ENCODE measurements around the gene CRAMP1.

CRAMP1 gene

DNA sequence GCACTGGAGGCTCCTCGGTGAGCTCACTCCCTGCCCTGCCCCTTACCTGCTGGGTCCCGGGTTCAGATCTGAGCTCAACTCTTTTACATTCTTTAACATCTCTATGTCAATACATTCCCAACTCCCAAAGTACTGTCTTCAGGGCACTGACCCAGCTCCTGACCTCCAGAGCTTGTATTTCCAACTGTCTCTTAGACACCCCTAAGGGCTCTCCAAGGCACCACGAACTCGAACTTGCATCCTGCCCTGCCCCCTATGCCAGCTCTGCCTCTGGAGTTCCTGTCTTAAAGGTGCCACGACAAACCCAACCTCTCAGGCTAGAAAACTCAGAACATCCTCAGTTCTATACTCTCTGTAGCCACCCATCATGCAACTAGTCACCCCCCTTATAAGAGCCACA lies 38.9 kb upstream of the CRAMP1 start:
- TF ChIP-seq POLR2AphosphoS5 (IDR thresholded peaks at IDR 0.05; ENCODE audit: low read depth, low read length) (no peak), FOXP2 (optimal IDR thresholded peaks at IDR 0.05; ENCODE audit: borderline replicate concordance, extremely low read depth, extremely low read length, insufficient read depth) (no peak), TAF1 (IDR thresholded peaks at IDR 0.05; ENCODE audit: borderline replicate concordance, insufficient read depth, low read length) (no peak), SIN3A (IDR thresholded peaks at IDR 0.05; ENCODE audit: borderline replicate concordance, insufficient read depth, low read length) (no peak)
- TF ChIP-seq, protein P1, sequence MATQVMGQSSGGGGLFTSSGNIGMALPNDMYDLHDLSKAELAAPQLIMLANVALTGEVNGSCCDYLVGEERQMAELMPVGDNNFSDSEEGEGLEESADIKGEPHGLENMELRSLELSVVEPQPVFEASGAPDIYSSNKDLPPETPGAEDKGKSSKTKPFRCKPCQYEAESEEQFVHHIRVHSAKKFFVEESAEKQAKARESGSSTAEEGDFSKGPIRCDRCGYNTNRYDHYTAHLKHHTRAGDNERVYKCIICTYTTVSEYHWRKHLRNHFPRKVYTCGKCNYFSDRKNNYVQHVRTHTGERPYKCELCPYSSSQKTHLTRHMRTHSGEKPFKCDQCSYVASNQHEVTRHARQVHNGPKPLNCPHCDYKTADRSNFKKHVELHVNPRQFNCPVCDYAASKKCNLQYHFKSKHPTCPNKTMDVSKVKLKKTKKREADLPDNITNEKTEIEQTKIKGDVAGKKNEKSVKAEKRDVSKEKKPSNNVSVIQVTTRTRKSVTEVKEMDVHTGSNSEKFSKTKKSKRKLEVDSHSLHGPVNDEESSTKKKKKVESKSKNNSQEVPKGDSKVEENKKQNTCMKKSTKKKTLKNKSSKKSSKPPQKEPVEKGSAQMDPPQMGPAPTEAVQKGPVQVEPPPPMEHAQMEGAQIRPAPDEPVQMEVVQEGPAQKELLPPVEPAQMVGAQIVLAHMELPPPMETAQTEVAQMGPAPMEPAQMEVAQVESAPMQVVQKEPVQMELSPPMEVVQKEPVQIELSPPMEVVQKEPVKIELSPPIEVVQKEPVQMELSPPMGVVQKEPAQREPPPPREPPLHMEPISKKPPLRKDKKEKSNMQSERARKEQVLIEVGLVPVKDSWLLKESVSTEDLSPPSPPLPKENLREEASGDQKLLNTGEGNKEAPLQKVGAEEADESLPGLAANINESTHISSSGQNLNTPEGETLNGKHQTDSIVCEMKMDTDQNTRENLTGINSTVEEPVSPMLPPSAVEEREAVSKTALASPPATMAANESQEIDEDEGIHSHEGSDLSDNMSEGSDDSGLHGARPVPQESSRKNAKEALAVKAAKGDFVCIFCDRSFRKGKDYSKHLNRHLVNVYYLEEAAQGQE (IDR thresholded peaks at IDR 0.05; ENCODE audit: insufficient read depth in 1 of 2, low read depth in 2 of 2, low read length in 2 of 2) = no peak

DNA sequence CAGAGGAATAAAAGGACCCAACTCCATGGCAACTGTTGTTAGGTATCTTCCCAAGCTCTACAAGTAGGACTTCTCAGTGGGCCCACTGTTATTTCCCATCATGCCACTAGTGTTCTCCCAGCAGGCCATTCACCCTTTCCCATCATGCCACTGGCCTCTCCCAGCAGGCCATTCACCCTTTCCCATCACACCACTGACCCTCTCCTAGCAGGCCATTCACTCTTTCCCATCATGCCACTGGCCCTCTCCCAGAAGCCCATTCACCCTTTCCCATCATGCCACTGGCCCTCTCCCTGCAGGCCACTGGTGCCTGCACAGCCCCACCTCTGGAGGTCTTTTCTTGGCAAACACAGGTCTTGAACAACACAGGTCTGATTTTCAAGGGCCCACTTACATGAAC lies 36.6 kb upstream of the CRAMP1 start:
- no peak for TF ChIP-seq TAF1 (IDR thresholded peaks at IDR 0.05; ENCODE audit: borderline replicate concordance, insufficient read depth, low read length)
- TF ChIP-seq, protein P1 (IDR thresholded peaks at IDR 0.05; ENCODE audit: insufficient read depth in 1 of 2, low read depth in 2 of 2, low read length in 2 of 2) = no peak
- TF ChIP-seq SIN3A (IDR thresholded peaks at IDR 0.05; ENCODE audit: borderline replicate concordance, insufficient read depth, low read length) = no peak
- TF ChIP-seq POLR2AphosphoS5 (IDR thresholded peaks at IDR 0.05; ENCODE audit: low read depth, low read length) = no peak
- TF ChIP-seq FOXP2 (optimal IDR thresholded peaks at IDR 0.05; ENCODE audit: borderline replicate concordance, extremely low read depth, extremely low read length, insufficient read depth) = no peak

DNA sequence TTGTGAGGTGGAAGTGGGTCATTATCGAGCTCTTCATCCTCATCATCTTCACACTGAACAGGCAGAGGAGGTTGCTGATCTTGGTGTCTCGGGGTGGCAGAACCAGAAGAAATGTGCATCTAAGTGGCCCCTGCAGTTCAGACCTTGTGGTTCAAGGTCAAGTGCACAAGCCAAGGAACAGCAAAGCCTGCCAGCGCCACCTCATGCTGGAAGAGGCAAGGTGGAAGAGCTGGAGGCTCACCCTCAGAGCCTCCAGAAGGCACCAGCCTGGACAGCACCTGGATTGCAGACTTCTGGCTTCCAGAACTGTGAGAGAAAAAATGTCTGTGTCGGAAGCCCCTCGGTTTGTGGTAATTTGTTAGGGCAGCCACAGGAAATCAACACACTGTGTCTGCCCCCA lies 32.9 kb upstream of the CRAMP1 start:
- TF ChIP-seq POLR2AphosphoS5 (IDR thresholded peaks at IDR 0.05; ENCODE audit: low read depth, low read length) = no peak
- no peak for TF ChIP-seq FOXP2 (optimal IDR thresholded peaks at IDR 0.05; ENCODE audit: borderline replicate concordance, extremely low read depth, extremely low read length, insufficient read depth)

DNA sequence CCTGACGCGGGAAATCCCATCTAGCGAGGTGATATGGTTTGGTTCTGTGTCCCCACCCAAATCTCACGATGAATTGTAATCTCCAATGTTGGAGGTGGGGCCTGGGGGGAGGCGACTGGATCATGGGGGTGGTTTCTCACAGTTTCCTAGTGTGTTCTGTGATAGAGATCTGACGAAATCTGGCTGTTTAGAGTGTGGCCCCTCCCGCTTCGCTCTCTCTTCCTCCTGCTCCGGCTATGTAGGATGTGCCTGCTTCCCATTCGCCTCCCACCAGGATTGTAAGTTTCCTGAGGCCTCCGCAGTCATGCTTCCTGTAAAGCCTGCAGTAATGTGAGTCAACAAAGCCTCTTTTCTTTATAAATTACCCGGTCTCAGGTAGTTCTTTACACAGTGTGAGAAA lies 31.9 kb upstream of the CRAMP1 start:
- TF ChIP-seq FOXP2 (optimal IDR thresholded peaks at IDR 0.05; ENCODE audit: borderline replicate concordance, extremely low read depth, extremely low read length, insufficient read depth) (no peak), SIN3A (IDR thresholded peaks at IDR 0.05; ENCODE audit: borderline replicate concordance, insufficient read depth, low read length) (no peak), TAF1 (IDR thresholded peaks at IDR 0.05; ENCODE audit: borderline replicate concordance, insufficient read depth, low read length) (no peak), POLR2AphosphoS5 (IDR thresholded peaks at IDR 0.05; ENCODE audit: low read depth, low read length) (no peak)
- TF ChIP-seq, protein P1 (IDR thresholded peaks at IDR 0.05; ENCODE audit: insufficient read depth in 1 of 2, low read depth in 2 of 2, low read length in 2 of 2) = no peak

DNA sequence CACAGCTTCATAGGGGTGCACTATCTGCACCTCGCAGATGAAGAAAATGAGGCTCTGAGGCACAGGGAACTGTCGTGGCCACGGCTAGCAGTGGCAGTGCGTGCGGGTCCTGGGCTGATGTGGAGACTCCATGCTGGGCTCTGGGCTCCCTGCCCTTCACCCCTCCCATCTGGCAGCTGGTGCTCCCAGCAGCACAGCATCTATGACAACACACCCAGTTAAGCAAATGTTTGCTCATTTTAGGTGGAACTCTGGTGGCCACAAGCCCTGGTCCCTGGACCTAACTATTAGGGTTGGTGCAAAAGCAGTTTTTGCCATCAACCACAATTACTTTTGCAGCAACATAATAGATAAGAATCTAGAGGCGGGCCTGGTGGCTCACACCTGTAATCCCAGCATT lies 31.2 kb upstream of the CRAMP1 start:
- TF ChIP-seq, protein P1 (IDR thresholded peaks at IDR 0.05; ENCODE audit: insufficient read depth in 1 of 2, low read depth in 2 of 2, low read length in 2 of 2) = no peak
- no peak for TF ChIP-seq SIN3A (IDR thresholded peaks at IDR 0.05; ENCODE audit: borderline replicate concordance, insufficient read depth, low read length)
- TF ChIP-seq TAF1 (IDR thresholded peaks at IDR 0.05; ENCODE audit: borderline replicate concordance, insufficient read depth, low read length) = no peak
- no peak for TF ChIP-seq FOXP2 (optimal IDR thresholded peaks at IDR 0.05; ENCODE audit: borderline replicate concordance, extremely low read depth, extremely low read length, insufficient read depth)
- no peak for TF ChIP-seq POLR2AphosphoS5 (IDR thresholded peaks at IDR 0.05; ENCODE audit: low read depth, low read length)
